ENCODE measurements around the gene EIF5B. TPM values are rescaled to one million over a fixed set of nuclear protein-coding genes. Genes with fewer than 3 reads are reported as not detected.

The EIF5B gene
- polyA plus RNA-seq, 2 of the 4 experiments (the other 2 are of a cell fraction), result 25.0 to 75.4 TPM

GRCh38 chr2:99421469-99421868, 84.3 kb downstream of the EIF5B start:
- ATAC-seq (no peak), FAIRE-seq (no peak), DNase-seq (ENCODE audit: low read depth in 1 of 2, low spot score in 1 of 2) (no peak)
- peaks cover 18% of the 10 kb centered on the region for H3K4me1 ChIP-seq
- H3K4me2 ChIP-seq, result no peak overlapping the region
- H3K27ac ChIP-seq, result no peak overlapping the region
- H3K4me3 ChIP-seq, result no peak overlapping the region
- ChIA-PET POLR2A (no interaction called here), CTCF (interaction anchor here (1.4 to 2.2 kb wide), 3 partner anchors 12 to 69 kb away, joined by 3 to 6 read pairs (median 6); partner anchors contain the start of gene REV1)
- H3K9me3 ChIP-seq, result no peaks in the 10 kb centered on the region
- WGBS (ENCODE audit: missing lambda C conversion rate), result 93% methylated on average over 5 of the region's 5 CpGs
- TF ChIP-seq NFE2L2 (conservative IDR thresholded peaks at IDR 0.05; ENCODE audit: low read length) (no peak), POLR2A (IDR thresholded peaks at IDR 0.05; ENCODE audit: low read length) (no peak), CEBPB (IDR thresholded peaks at IDR 0.05) (no peak), EHMT2 (IDR thresholded peaks at IDR 0.05; ENCODE audit: low read depth) (no peak), ATOH8 (CRISPR knock-in tag; IDR thresholded peaks at IDR 0.05; ENCODE audit: low read depth) (no peak), CBX2 (IDR thresholded peaks at IDR 0.05; ENCODE audit: borderline replicate concordance, low read depth) (no peak), FOSL2 (IDR thresholded peaks at IDR 0.05) (no peak), FOSL2 (CRISPR knock-in tag; IDR thresholded peaks at IDR 0.05) (no peak), NR3C1 (IDR thresholded peaks at IDR 0.05) (no peak), PHF8 (IDR thresholded peaks at IDR 0.05; ENCODE audit: borderline replicate concordance, low read depth) (no peak)
- TF ChIP-seq, protein P1, sequence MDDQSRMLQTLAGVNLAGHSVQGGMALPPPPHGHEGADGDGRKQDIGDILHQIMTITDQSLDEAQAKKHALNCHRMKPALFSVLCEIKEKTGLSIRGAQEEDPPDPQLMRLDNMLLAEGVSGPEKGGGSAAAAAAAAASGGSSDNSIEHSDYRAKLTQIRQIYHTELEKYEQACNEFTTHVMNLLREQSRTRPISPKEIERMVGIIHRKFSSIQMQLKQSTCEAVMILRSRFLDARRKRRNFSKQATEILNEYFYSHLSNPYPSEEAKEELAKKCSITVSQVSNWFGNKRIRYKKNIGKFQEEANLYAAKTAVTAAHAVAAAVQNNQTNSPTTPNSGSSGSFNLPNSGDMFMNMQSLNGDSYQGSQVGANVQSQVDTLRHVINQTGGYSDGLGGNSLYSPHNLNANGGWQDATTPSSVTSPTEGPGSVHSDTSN (IDR thresholded peaks at IDR 0.05), result no peak

DNA sequence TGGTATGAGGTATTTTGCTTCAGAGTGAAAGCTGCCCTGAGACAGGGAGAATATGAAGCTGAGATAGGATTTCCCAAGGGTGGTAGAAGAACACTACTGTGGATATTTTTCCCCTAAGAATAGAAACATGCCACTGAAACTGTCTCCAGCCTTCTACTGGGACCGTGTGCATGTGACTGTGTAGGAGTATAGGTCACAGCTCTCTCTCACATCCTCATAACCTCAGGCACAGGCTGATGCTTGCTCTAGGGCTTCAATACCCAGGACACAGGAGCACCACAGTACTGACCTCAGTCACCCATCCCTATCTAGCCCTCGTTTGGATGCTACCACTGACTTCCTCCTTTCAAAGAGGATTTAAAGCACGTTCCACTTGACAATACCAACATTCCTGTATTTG, 85.4 kb downstream of the EIF5B start:
- WGBS (ENCODE audit: missing lambda C conversion rate), result 73% methylated on average over 3 of the region's 3 CpGs
- ChIA-PET CTCF (no interaction called here), POLR2A (no interaction called here)
- ATAC-seq (no peak), FAIRE-seq (no peak), DNase-seq (ENCODE audit: low read depth in 1 of 2, low spot score in 1 of 2) (no peak)
- Histone ChIP-seq H3K9me3 (no peaks in the 10 kb centered on the region), H3K4me1 (peaks cover 18% of the 10 kb centered on the region), H3K27ac (no peak overlapping the region), H3K4me2 (no peak overlapping the region), H3K4me3 (no peak overlapping the region)
- TF ChIP-seq FOSL2 (IDR thresholded peaks at IDR 0.05) (no peak), FOSL2 (CRISPR knock-in tag; IDR thresholded peaks at IDR 0.05) (no peak)

DNA sequence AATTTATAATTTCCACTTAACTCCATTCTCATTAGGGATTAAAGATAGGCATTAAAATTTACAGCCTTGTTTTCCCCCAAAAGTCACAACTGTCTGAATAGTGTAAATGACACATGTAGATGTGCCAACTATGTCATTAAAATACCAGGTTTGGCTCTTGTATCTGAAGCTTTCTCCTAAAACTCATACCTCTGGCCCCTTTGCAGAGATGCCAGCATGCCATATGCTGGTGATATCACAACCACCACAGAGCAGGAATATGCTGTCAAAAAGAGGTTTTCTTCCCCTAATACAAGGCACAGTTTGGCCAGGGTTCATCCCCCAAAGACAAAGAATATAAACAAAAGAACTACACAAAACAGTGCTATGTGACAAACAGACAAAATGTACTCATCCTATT, 87.2 kb downstream of the EIF5B start:
- peaks cover 18% of the 10 kb centered on the region for H3K4me1 ChIP-seq
- CTCF ChIA-PET, result no interaction called here
- ATAC-seq (no peak), DNase-seq (ENCODE audit: low read depth in 1 of 2, low spot score in 1 of 2) (no peak), FAIRE-seq (no peak)
- TF ChIP-seq, protein P2, sequence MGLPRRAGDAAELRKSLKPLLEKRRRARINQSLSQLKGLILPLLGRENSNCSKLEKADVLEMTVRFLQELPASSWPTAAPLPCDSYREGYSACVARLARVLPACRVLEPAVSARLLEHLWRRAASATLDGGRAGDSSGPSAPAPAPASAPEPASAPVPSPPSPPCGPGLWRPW (IDR thresholded peaks at IDR 0.05), result no peak
- no peak for TF ChIP-seq MAZ (IDR thresholded peaks at IDR 0.05; ENCODE audit: borderline replicate concordance, low read depth, low read length)
- no peak for TF ChIP-seq CHD4 (IDR thresholded peaks at IDR 0.05; ENCODE audit: borderline replicate concordance)
- no peak for TF ChIP-seq ESRRA (IDR thresholded peaks at IDR 0.05; ENCODE audit: borderline replicate concordance, low read length)
- no peak for TF ChIP-seq FOSB (CRISPR knock-in tag; IDR thresholded peaks at IDR 0.05)
- TF ChIP-seq RARB (CRISPR knock-in tag; IDR thresholded peaks at IDR 0.05), result no peak
- POLR2A ChIA-PET, result no interaction called here
- H3K27ac ChIP-seq, result no peak overlapping the region
- no peaks in the 10 kb centered on the region for H3K9me3 ChIP-seq
- H3K4me3 ChIP-seq, result no peak overlapping the region
- no peak overlapping the region for H3K4me2 ChIP-seq

DNA sequence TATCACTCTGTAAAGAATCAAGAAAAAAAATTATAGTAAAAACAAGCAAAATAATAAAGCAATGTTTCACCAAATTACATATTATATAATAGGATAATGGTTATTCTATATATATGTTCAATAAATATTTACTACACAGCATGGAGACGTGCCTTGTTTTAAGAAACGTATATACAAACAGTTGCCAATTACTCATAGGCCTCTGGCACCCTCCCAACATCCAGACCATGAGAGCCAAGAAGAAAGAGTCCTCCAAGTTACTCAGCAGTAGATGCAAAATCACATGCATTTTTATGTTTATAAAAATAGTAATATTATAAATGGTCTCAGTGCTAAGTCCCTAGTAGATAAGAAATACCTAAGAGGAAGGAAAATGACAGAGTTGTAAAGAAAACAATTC, 87.8 kb downstream of the EIF5B start:
- H3K9me3 ChIP-seq, result no peaks in the 10 kb centered on the region
- H3K4me2 ChIP-seq, result no peak overlapping the region
- no peak for TF ChIP-seq KDM1A (IDR thresholded peaks at IDR 0.05; ENCODE audit: low read depth)
- no peak for TF ChIP-seq FOSL2 (IDR thresholded peaks at IDR 0.05)
- TF ChIP-seq FOSL2 (CRISPR knock-in tag; IDR thresholded peaks at IDR 0.05), result no peak
- TF ChIP-seq MAFK (IDR thresholded peaks at IDR 0.05; ENCODE audit: partially characterized antibody), result no peak
- no peak for TF ChIP-seq HDAC2 (IDR thresholded peaks at IDR 0.05)
- TF ChIP-seq E2F6 (IDR thresholded peaks at IDR 0.05; ENCODE audit: borderline replicate concordance, low read depth), result no peak
- TF ChIP-seq ZC3H11A (IDR thresholded peaks at IDR 0.05), result no peak
- TF ChIP-seq, protein P1 (IDR thresholded peaks at IDR 0.05), result no peak
- no peak for TF ChIP-seq RNF2 (IDR thresholded peaks at IDR 0.05; ENCODE audit: borderline replicate concordance, low read depth)
- TF ChIP-seq JUN (IDR thresholded peaks at IDR 0.05), result no peak
- TF ChIP-seq HEYL (CRISPR knock-in tag; IDR thresholded peaks at IDR 0.05), result no peak
- TF ChIP-seq EHMT2 (IDR thresholded peaks at IDR 0.05; ENCODE audit: low read depth), result no peak
- no peak for TF ChIP-seq CHD4 (IDR thresholded peaks at IDR 0.05; ENCODE audit: borderline replicate concordance)
- no peak for TF ChIP-seq RARB (CRISPR knock-in tag; IDR thresholded peaks at IDR 0.05)
- no peak for TF ChIP-seq CBX2 (IDR thresholded peaks at IDR 0.05; ENCODE audit: borderline replicate concordance, low read depth)
- TF ChIP-seq HOXA7 (CRISPR knock-in tag; IDR thresholded peaks at IDR 0.05), result no peak
- H3K4me1 ChIP-seq, result peaks cover 15% of the 10 kb centered on the region
- 37% methylated on average over 2 of the region's 2 CpGs for WGBS (ENCODE audit: missing lambda C conversion rate)
- FAIRE-seq (no peak), ATAC-seq (no peak), DNase-seq (ENCODE audit: low read depth in 1 of 2, low spot score in 1 of 2) (no peak)
- H3K4me3 ChIP-seq, result no peak overlapping the region
- CTCF ChIA-PET, result no interaction called here
- no peak overlapping the region for H3K27ac ChIP-seq
- POLR2A ChIA-PET, result no interaction called here

All from A549 (cell line).